ENCODE measurements around the gene CEP290. TPM values are rescaled to one million over a fixed set of nuclear protein-coding genes. Genes with fewer than 3 reads are reported as not detected.

Gene CEP290
- total and polyA plus RNA-seq, 10 of the 15 experiments (the other 5 are each of a cell fraction or from before 2014, with no cell fraction given), result 4.8 to 15.7 (median 10.7) TPM

DNA sequence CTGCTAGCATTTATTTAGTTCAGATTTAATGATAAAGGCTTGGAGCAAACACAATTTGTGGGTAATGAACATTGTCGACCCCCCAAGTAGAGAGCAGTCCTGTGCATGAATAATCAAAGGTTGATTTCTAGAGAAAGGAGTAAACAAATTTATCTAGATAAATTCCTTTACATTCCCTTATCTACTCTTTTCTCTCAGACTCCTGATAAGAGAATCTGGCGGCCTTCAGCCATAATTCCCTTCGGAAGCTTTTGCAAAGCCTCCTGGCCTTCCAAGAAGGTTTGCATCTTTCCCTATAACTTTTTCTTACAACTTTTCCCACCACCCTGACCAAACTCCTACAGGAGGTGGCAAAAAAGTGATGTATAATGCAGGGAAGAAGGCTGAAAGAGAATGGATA is 42.3 kb upstream of the CEP290 start:
- no peak overlapping the region for H3K27ac ChIP-seq (ENCODE audit: control insufficient read depth, insufficient read depth)
- CTCF ChIA-PET, result no interaction called here
- H3K4me3 ChIP-seq, result no peak overlapping the region
- H3K9me3 ChIP-seq (replicated peaks; ENCODE audit: control insufficient read depth, insufficient read depth, low read length), result no peaks in the 10 kb centered on the region
- no peaks in the 10 kb centered on the region for H3K4me1 ChIP-seq (ENCODE audit: control insufficient read depth, insufficient read depth, low read length)
- no peaks in the 10 kb centered on the region for H3K79me2 ChIP-seq (ENCODE audit: control insufficient read depth, insufficient read depth, low read length)
- no peaks in the 10 kb centered on the region for H4K20me1 ChIP-seq (ENCODE audit: control insufficient read depth, insufficient read depth)
- RAD21 ChIA-PET (ENCODE audit: unreplicated experiment), result no interaction called here
- ATAC-seq (no peak), DNase-seq (ENCODE audit: low read depth, low spot score) (no peak), FAIRE-seq (no peak)
- no peaks in the 10 kb centered on the region for H3K27me3 ChIP-seq (replicated peaks in 1 of 2; ENCODE audit: control insufficient read depth in 2 of 2, insufficient read depth in 2 of 2, low read length in 1 of 2)
- intact Hi-C loops (cut with micrococcal nuclease; ENCODE audit: unreplicated experiment) (no loop called here), in situ Hi-C loops (cut with MboI) (no loop called here)
- no peak overlapping the region for H3K4me2 ChIP-seq (ENCODE audit: control insufficient read depth, insufficient read depth)
- no peak overlapping the region for H2AFZ ChIP-seq (ENCODE audit: control insufficient read depth, low read depth, low read length)
- no TSS peak for BruUV-seq (replicated peaks)
- SMC1A ChIA-PET (ENCODE audit: uncharacterized antibody, unreplicated experiment), result no interaction called here
- TF ChIP-seq NFYA (IDR thresholded peaks at IDR 0.05; ENCODE audit: borderline replicate concordance, low read depth, low read length), result no peak
- no peak for TF ChIP-seq ESRRA (IDR thresholded peaks at IDR 0.05; ENCODE audit: low read length)
- H3K36me3 ChIP-seq (ENCODE audit: control insufficient read depth in 2 of 2, insufficient read depth in 2 of 2, low read length in 1 of 2), result no peaks in the 10 kb centered on the region
- WGBS (ENCODE audit: insufficient coverage, insufficient replicate concordance, low lambda C conversion rate, missing lambda C conversion rate), result 97% methylated on average over 3 of the region's 3 CpGs
- POLR2A ChIA-PET, result no interaction called here
- no peak overlapping the region for H3K9ac ChIP-seq (ENCODE audit: control insufficient read depth, insufficient read depth, low read length)

DNA sequence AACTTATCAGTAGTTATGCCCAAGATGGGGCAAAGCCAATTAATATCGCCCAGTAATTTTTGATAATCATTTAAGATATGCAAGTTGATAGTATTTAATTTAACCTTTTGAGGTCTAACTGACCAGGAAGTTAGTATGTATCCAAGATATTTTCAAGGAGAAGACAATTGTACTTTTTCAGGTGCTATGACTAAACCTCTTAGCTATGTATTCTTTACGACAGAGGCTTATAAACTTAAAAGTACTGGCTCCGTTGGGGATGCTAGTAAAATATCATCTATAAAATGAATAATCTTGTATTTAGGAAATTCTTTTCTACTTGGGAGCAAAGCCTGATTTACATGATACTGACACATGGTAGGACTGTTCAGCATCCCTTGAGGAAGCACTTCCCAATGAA is 40.5 kb upstream of the CEP290 start:
- no TSS peak for BruUV-seq (replicated peaks)
- H3K4me1 ChIP-seq (ENCODE audit: control insufficient read depth, insufficient read depth, low read length), result no peaks in the 10 kb centered on the region
- ChIA-PET RAD21 (ENCODE audit: unreplicated experiment) (no interaction called here), POLR2A (interaction anchor here (0.7 kb wide), 1 partner anchor 8 kb away, joined by 3 read pairs; no protein-coding TSS in a partner anchor), CTCF (no interaction called here), SMC1A (ENCODE audit: uncharacterized antibody, unreplicated experiment) (interaction anchor here (1.1 kb wide), 1 partner anchor 11 kb away, joined by 4 read pairs; no protein-coding TSS in a partner anchor)
- no peak overlapping the region for H3K4me3 ChIP-seq
- no peaks in the 10 kb centered on the region for H3K9me3 ChIP-seq (replicated peaks; ENCODE audit: control insufficient read depth, insufficient read depth, low read length)
- H3K79me2 ChIP-seq (ENCODE audit: control insufficient read depth, insufficient read depth, low read length), result no peaks in the 10 kb centered on the region
- no peak overlapping the region for H3K9ac ChIP-seq (ENCODE audit: control insufficient read depth, insufficient read depth, low read length)
- no peak for FAIRE-seq
- TF ChIP-seq STAT3 (IDR thresholded peaks at IDR 0.05; ENCODE audit: low read depth, low read length) (no peak), GABPA (IDR thresholded peaks at IDR 0.05; ENCODE audit: low read depth) (no peak), SREBF2 (IDR thresholded peaks at IDR 0.05; ENCODE audit: low read length) (no peak), ZNF384 (IDR thresholded peaks at IDR 0.05; ENCODE audit: borderline replicate concordance, low read depth, low read length) (no peak), TAF1 (IDR thresholded peaks at IDR 0.05; ENCODE audit: borderline replicate concordance, low read depth, low read length) (no peak), BHLHE40 (IDR thresholded peaks at IDR 0.05; ENCODE audit: borderline replicate concordance in 1 of 2, low read depth in 2 of 2, low read length in 1 of 2) (no peak), TARDBP (IDR thresholded peaks at IDR 0.05; ENCODE audit: borderline replicate concordance) (no peak), WRNIP1 (IDR thresholded peaks at IDR 0.05; ENCODE audit: borderline replicate concordance, low read depth, low read length) (no peak), CHD2 (IDR thresholded peaks at IDR 0.05; ENCODE audit: borderline replicate concordance, low read depth, low read length) (no peak), ZBED1 (IDR thresholded peaks at IDR 0.05; ENCODE audit: borderline replicate concordance) (no peak), RFX5 (IDR thresholded peaks at IDR 0.05; ENCODE audit: low read depth, low read length) (no peak), CEBPB (IDR thresholded peaks at IDR 0.05; ENCODE audit: borderline replicate concordance in 1 of 2, low read depth in 2 of 2, low read length in 2 of 2) (no peak), E2F4 (IDR thresholded peaks at IDR 0.05; ENCODE audit: low read depth, low read length) (no peak), MEF2A (IDR thresholded peaks at IDR 0.05; ENCODE audit: insufficient read depth, low read depth, low read length) (no peak), KAT2A (conservative IDR thresholded peaks at IDR 0.05; ENCODE audit: control insufficient read depth, low read depth, low read length) (no peak), YBX1 (IDR thresholded peaks at IDR 0.05) (no peak)
- TF ChIP-seq, protein P1, sequence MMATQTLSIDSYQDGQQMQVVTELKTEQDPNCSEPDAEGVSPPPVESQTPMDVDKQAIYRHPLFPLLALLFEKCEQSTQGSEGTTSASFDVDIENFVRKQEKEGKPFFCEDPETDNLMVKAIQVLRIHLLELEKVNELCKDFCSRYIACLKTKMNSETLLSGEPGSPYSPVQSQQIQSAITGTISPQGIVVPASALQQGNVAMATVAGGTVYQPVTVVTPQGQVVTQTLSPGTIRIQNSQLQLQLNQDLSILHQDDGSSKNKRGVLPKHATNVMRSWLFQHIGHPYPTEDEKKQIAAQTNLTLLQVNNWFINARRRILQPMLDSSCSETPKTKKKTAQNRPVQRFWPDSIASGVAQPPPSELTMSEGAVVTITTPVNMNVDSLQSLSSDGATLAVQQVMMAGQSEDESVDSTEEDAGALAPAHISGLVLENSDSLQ (IDR thresholded peaks at IDR 0.05), result no peak
- no peak overlapping the region for H2AFZ ChIP-seq (ENCODE audit: control insufficient read depth, low read depth, low read length)
- intact Hi-C loops (cut with micrococcal nuclease; ENCODE audit: unreplicated experiment), result no loop called here
- 95% methylated on average over 3 of the region's 3 CpGs for WGBS (ENCODE audit: insufficient coverage, insufficient replicate concordance, low lambda C conversion rate, missing lambda C conversion rate)
- no peaks in the 10 kb centered on the region for H3K36me3 ChIP-seq (ENCODE audit: control insufficient read depth in 2 of 2, insufficient read depth in 2 of 2, low read length in 1 of 2)
- H3K4me2 ChIP-seq (ENCODE audit: control insufficient read depth, insufficient read depth), result no peak overlapping the region
- in situ Hi-C loops (cut with MboI), result no loop called here
- no peaks in the 10 kb centered on the region for H3K27me3 ChIP-seq (replicated peaks in 1 of 2; ENCODE audit: control insufficient read depth in 2 of 2, insufficient read depth in 2 of 2, low read length in 1 of 2)
- no peak for ATAC-seq
- H4K20me1 ChIP-seq (ENCODE audit: control insufficient read depth, insufficient read depth), result no peaks in the 10 kb centered on the region
- H3K27ac ChIP-seq (ENCODE audit: control insufficient read depth, insufficient read depth), result no peak overlapping the region
- no peak for DNase-seq (ENCODE audit: low read depth, low spot score)

Measured in GM12878 (cell line).